Measurements from ENCODE around the gene ARHGAP31.
"Not testable (repeated sequence)": the region's sequence is repeated elsewhere in the genome, so short reads cannot be mapped to it uniquely, and the experiment has no call there.

ARHGAP31 gene

DNA sequence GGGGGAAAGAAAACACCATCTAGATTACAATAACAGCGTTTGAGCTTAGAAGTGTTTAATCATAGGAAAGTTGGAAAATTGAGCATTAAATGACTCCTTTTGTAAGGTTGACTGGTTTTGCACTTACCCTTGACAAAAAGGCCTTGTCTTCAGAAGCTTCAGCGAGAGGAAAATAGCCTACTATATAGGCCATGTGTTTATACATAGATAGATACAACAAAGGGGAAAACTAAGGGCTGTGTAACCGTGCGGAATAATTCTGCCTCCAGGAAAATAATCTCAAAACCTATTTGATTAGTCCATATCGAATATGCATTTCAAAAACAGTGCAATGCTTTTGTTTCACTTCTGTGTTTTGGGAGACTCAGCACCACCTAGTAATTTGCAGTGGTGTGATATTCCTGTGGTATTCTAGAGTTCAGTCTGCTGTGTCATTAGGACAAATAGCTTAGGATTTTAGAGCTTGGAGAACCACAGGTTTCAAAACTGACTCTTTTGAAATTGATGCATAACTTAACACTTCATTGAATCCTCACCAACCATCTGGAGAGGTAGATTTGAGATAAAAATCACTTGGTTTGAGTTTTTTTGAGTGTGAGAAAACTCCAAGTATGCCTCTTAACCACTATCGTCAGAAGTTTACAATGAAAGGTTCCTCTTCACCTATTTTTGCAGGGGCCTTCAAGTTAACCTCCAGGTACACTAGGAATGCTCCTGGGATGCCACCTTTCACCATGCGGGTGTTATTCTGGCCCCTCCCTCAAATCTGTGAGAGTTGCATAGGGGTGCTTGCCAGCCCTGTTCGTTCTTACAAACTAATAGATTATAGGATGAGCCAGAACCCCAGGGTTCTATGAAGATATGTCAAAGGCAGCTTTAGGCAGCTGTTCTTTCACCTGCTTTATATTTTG is 1.9 kb downstream of the ARHGAP31 start:
- peaks cover 32% of the 10 kb centered on the region for H3K4me1 ChIP-seq (ENCODE audit: control insufficient read depth, insufficient read depth, low read length)
- H3K4me3 ChIP-seq (ENCODE audit: low read length): peak overlapping the region; percentile 95
- no peaks in the 10 kb centered on the region for H3K9me3 ChIP-seq (ENCODE audit: control insufficient read depth, low read length)
- H3K27me3 ChIP-seq (replicated peaks; ENCODE audit: control insufficient read depth, insufficient read depth, low read length): no peaks in the 10 kb centered on the region
- DNase-seq (ENCODE audit: low read depth): peak; percentile 42
- no peaks in the 10 kb centered on the region for H3K36me3 ChIP-seq (ENCODE audit: control insufficient read depth, insufficient read depth, low read length, severe bottlenecking)
- peak overlapping the region; percentile 84 for H3K9ac ChIP-seq (ENCODE audit: low read length)

- peak overlapping the region; percentile 95 for H3K4me3 ChIP-seq (ENCODE audit: low read length)
- no peaks in the 10 kb centered on the region for H3K9me3 ChIP-seq (ENCODE audit: control insufficient read depth, low read length)
- peak; percentile 36 for DNase-seq (ENCODE audit: low read depth)
- no peaks in the 10 kb centered on the region for H3K27me3 ChIP-seq (replicated peaks; ENCODE audit: control insufficient read depth, insufficient read depth, low read length)
- H3K36me3 ChIP-seq (ENCODE audit: control insufficient read depth, insufficient read depth, low read length, severe bottlenecking): no peaks in the 10 kb centered on the region
- H3K9ac ChIP-seq (ENCODE audit: low read length): peak overlapping the region; percentile 84
- H3K4me1 ChIP-seq (ENCODE audit: control insufficient read depth, insufficient read depth, low read length): peaks cover 32% of the 10 kb centered on the region
Observed at GRCh38 chr3:119296727-119297122, 2.5 kb downstream of the ARHGAP31 start.

DNA sequence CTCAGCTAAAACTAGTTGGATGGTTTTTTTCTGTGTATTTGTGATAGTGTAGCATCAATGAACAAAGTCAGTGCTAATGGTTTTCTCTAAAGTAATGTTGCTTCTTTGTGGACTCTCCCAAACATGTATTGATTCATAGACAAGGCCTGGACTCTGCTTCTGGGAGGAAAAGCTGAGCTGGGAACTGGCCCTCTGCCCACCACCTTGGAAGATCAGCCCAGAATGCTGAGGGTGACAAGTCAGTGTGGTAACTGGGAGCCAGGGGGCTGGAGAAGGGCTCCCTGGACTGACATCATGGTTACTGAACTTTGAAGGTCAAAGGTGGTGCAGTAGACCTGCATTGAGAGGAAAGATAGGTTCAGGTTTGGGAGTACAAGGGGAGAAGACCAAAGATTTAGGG is 3.0 kb downstream of the ARHGAP31 start:
- H3K36me3 ChIP-seq (ENCODE audit: control insufficient read depth, insufficient read depth, low read length, severe bottlenecking): no peaks in the 10 kb centered on the region
- peak overlapping the region; percentile 95 for H3K4me3 ChIP-seq (ENCODE audit: low read length)
- H3K27me3 ChIP-seq (replicated peaks; ENCODE audit: control insufficient read depth, insufficient read depth, low read length): no peaks in the 10 kb centered on the region
- no peaks in the 10 kb centered on the region for H3K9me3 ChIP-seq (ENCODE audit: control insufficient read depth, low read length)
- H3K4me1 ChIP-seq (ENCODE audit: control insufficient read depth, insufficient read depth, low read length): peaks cover 32% of the 10 kb centered on the region
- DNase-seq (ENCODE audit: low read depth): peak; percentile 56
- H3K9ac ChIP-seq (ENCODE audit: low read length): peak overlapping the region; percentile 84

DNA sequence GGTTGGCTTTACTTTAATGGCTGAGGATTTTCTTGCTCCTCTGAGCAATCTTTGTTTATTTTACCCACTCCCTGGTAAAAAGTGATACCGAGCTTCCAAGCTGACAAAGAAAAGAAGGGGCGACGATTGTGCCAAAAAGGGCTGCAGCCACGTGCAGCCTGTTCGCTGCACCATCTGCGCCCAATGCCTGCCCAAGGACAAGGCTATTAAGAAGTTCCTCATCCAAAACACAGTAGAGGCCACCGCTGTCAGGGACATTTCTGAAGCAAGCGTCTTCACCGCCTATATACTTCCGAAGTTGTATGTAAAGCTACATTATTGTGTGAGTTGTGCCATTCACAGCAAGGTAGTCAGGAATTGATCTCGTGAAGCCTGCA is 4.4 kb downstream of the ARHGAP31 start:
- Histone ChIP-seq H3K4me1 (ENCODE audit: control insufficient read depth, insufficient read depth, low read length) (peaks cover 36% of the 10 kb centered on the region), H3K36me3 (ENCODE audit: control insufficient read depth, insufficient read depth, low read length, severe bottlenecking) (no peaks in the 10 kb centered on the region), H3K27me3 (replicated peaks; ENCODE audit: control insufficient read depth, insufficient read depth, low read length) (no peaks in the 10 kb centered on the region), H3K4me3 (ENCODE audit: low read length) (no peak overlapping the region), H3K9ac (ENCODE audit: low read length) (no peak overlapping the region), H3K9me3 (ENCODE audit: control insufficient read depth, low read length) (no peaks in the 10 kb centered on the region)
- no peak for DNase-seq (ENCODE audit: low read depth)

- no peaks in the 10 kb centered on the region for H3K27me3 ChIP-seq (replicated peaks; ENCODE audit: control insufficient read depth, insufficient read depth, low read length)
- no peak overlapping the region for H3K9ac ChIP-seq (ENCODE audit: low read length)
- peak; percentile 71 for DNase-seq (ENCODE audit: low read depth)
- H3K9me3 ChIP-seq (ENCODE audit: control insufficient read depth, low read length): no peaks in the 10 kb centered on the region
- no peaks in the 10 kb centered on the region for H3K36me3 ChIP-seq (ENCODE audit: control insufficient read depth, insufficient read depth, low read length, severe bottlenecking)
- H3K4me1 ChIP-seq (ENCODE audit: control insufficient read depth, insufficient read depth, low read length): peaks cover 49% of the 10 kb centered on the region
- no peak overlapping the region for H3K4me3 ChIP-seq (ENCODE audit: low read length)
Observed at GRCh38 chr3:119300991-119301391, 6.8 kb downstream of the ARHGAP31 start.

DNA sequence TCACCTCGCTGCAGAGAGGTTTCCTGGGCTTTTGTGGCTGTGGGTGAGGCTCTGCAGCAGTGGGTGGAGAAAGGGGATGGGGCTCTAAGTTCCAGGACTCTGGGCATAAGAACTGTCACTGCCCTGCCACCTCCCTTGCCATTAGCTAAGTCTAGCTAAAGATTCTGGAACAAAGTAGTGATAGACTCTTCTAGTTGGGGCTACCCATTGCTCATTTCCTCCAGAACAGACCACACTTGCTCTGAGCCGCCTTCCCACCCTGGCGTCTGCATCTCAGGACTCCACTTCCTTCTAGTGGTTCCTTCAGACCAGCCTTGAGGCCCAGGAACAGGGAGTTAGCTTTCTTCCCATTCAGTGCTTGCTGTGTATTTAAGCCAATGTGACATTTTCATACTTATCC is 7.5 kb downstream of the ARHGAP31 start:
- no peak for DNase-seq (ENCODE audit: low read depth)
- no peak overlapping the region for H3K4me3 ChIP-seq (ENCODE audit: low read length)
- H3K36me3 ChIP-seq (ENCODE audit: control insufficient read depth, insufficient read depth, low read length, severe bottlenecking): no peaks in the 10 kb centered on the region
- no peaks in the 10 kb centered on the region for H3K9me3 ChIP-seq (ENCODE audit: control insufficient read depth, low read length)
- H3K4me1 ChIP-seq (ENCODE audit: control insufficient read depth, insufficient read depth, low read length): peaks cover 42% of the 10 kb centered on the region
- H3K27me3 ChIP-seq (replicated peaks; ENCODE audit: control insufficient read depth, insufficient read depth, low read length): no peaks in the 10 kb centered on the region
- H3K9ac ChIP-seq (ENCODE audit: low read length): no peak overlapping the region

DNA sequence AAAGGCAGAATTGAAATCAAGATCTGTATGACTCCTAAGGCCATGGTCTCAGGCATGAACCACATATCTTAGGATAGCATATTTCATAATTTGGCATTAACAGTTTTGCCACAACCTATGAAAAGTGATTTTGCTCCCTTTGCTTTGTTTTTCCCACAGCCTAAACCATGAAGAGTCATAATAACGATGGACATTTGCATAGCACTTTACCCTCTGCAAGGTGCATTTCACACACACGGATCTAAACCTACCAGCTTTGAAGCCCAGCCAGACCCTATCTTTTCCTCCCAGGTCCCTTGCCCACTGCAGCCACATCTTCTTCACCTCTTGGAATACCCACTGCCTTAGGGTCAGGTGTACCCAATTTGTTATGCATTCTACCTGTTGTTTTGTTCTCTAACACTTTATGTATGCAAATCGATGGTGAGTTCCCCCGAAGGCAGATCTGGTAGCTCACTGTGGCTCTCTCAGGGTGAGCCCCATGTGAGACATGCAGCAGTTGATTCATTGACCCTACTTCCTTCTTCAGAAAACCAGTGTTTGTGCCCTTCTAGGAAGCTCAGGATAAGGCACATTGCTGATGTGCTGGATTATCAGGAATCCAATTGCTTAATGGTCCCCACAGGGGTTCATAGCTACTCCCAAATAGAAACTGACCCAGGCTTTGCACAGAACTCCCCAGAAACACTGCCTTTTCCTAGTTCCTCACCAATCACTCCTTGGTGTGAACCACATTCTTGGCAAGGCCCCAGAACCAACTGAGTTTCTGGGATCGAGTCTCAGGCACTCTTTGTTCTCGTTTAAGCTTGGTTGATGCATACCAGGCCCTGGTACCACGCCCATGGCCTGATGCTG is 8.7 kb downstream of the ARHGAP31 start:
- DNase-seq (ENCODE audit: low read depth): peak; percentile 30
- peaks cover 29% of the 10 kb centered on the region for H3K4me1 ChIP-seq (ENCODE audit: control insufficient read depth, insufficient read depth, low read length)
- H3K9me3 ChIP-seq (ENCODE audit: control insufficient read depth, low read length): no peaks in the 10 kb centered on the region
- H3K9ac ChIP-seq (ENCODE audit: low read length): no peak overlapping the region
- no peaks in the 10 kb centered on the region for H3K27me3 ChIP-seq (replicated peaks; ENCODE audit: control insufficient read depth, insufficient read depth, low read length)
- H3K4me3 ChIP-seq (ENCODE audit: low read length): no peak overlapping the region
- H3K36me3 ChIP-seq (ENCODE audit: control insufficient read depth, insufficient read depth, low read length, severe bottlenecking): no peaks in the 10 kb centered on the region

GRCh38 chr3:119304201-119304713 is 10.1 kb downstream of the ARHGAP31 start:
- Histone ChIP-seq H3K36me3 (ENCODE audit: control insufficient read depth, insufficient read depth, low read length, severe bottlenecking) (no peaks in the 10 kb centered on the region), H3K9ac (ENCODE audit: low read length) (no peak overlapping the region), H3K4me3 (ENCODE audit: low read length) (no peak overlapping the region), H3K4me1 (ENCODE audit: control insufficient read depth, insufficient read depth, low read length) (peaks cover 28% of the 10 kb centered on the region), H3K27me3 (replicated peaks; ENCODE audit: control insufficient read depth, insufficient read depth, low read length) (no peaks in the 10 kb centered on the region), H3K9me3 (ENCODE audit: control insufficient read depth, low read length) (no peaks in the 10 kb centered on the region)
- DNase-seq (ENCODE audit: low read depth): peak; percentile 53

DNA sequence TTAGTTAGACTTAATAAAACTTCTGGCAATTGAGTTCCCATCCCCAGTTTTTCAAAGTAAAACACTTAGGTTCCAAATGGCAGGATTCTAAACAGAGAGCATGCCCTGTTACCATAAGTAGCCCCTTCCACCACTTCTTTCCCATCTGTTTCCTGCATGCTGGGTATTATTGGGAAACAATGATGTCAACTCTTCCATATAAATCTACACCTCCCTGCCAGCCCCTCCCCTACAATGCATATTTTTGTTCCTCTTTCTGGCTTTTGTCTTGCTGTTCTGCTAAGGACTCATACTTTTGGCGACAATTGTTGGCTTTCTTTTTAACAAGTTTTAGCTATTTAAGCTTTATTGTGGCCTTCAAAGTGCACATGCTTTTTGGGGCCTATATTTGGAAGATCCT is 11.1 kb downstream of the ARHGAP31 start:
- Histone ChIP-seq H3K4me1 (ENCODE audit: control insufficient read depth, insufficient read depth, low read length) (peaks cover 37% of the 10 kb centered on the region), H3K9me3 (ENCODE audit: control insufficient read depth, low read length) (no peaks in the 10 kb centered on the region), H3K9ac (ENCODE audit: low read length) (no peak overlapping the region), H3K27me3 (replicated peaks; ENCODE audit: control insufficient read depth, insufficient read depth, low read length) (no peaks in the 10 kb centered on the region), H3K36me3 (ENCODE audit: control insufficient read depth, insufficient read depth, low read length, severe bottlenecking) (no peaks in the 10 kb centered on the region), H3K4me3 (ENCODE audit: low read length) (no peak overlapping the region)
- no peak for DNase-seq (ENCODE audit: low read depth)

- H3K9me3 ChIP-seq (ENCODE audit: control insufficient read depth, low read length); H3K9ac ChIP-seq (ENCODE audit: low read length); DNase-seq (ENCODE audit: low read depth); H3K4me3 ChIP-seq (ENCODE audit: low read length); H3K36me3 ChIP-seq (ENCODE audit: control insufficient read depth, insufficient read depth, low read length, severe bottlenecking); H3K27me3 ChIP-seq (replicated peaks; ENCODE audit: control insufficient read depth, insufficient read depth, low read length): not testable (repeated sequence)
- H3K4me1 ChIP-seq (ENCODE audit: control insufficient read depth, insufficient read depth, low read length): peaks cover 48% of the 10 kb centered on the region
Observed at GRCh38 chr3:119306378-119306777, 12.2 kb downstream of the ARHGAP31 start.

- Histone ChIP-seq H3K4me3 (ENCODE audit: low read length) (no peak overlapping the region), H3K36me3 (ENCODE audit: control insufficient read depth, insufficient read depth, low read length, severe bottlenecking) (no peaks in the 10 kb centered on the region), H3K4me1 (ENCODE audit: control insufficient read depth, insufficient read depth, low read length) (peaks cover 45% of the 10 kb centered on the region), H3K27me3 (replicated peaks; ENCODE audit: control insufficient read depth, insufficient read depth, low read length) (no peaks in the 10 kb centered on the region), H3K9ac (ENCODE audit: low read length) (no peak overlapping the region), H3K9me3 (ENCODE audit: control insufficient read depth, low read length) (no peaks in the 10 kb centered on the region)
- no peak for DNase-seq (ENCODE audit: low read depth)
Observed at GRCh38 chr3:119308355-119308754, 14.2 kb downstream of the ARHGAP31 start.

Measured in adipocyte (in vitro differentiated cells).